ENCODE measurements around the gene VCAN.

The VCAN gene

GRCh38 chr5:83540105-83540504, 68.6 kb downstream of the VCAN start:
- H3K4me3 Mint-ChIP-seq: no peak overlapping the region
- TF ChIP-seq CTCF (IDR thresholded peaks at IDR 0.05; ENCODE audit: unreplicated experiment in 3 of 3): no peak
- H3K4me1 Mint-ChIP-seq: peaks cover 16% of the 10 kb centered on the region
- H3K27me3 Mint-ChIP-seq (ENCODE audit: low read depth): no peaks in the 10 kb centered on the region
- H3K36me3 Mint-ChIP-seq (ENCODE audit: low read depth): peaks cover 87% of the 10 kb centered on the region
- H3K27ac Mint-ChIP-seq: no peak overlapping the region
- peaks cover 14% of the 10 kb centered on the region for H3K9me3 Mint-ChIP-seq

- TF ChIP-seq CTCF (IDR thresholded peaks at IDR 0.05; ENCODE audit: unreplicated experiment in 3 of 3): no peak
- Mint-ChIP-seq H3K9me3 (peaks cover 14% of the 10 kb centered on the region), H3K36me3 (ENCODE audit: low read depth) (peaks cover 86% of the 10 kb centered on the region), H3K4me1 (peaks cover 16% of the 10 kb centered on the region), H3K27ac (no peak overlapping the region), H3K27me3 (ENCODE audit: low read depth) (no peaks in the 10 kb centered on the region), H3K4me3 (no peak overlapping the region)
Measured at GRCh38 chr5:83540783-83541182, 69.2 kb downstream of the VCAN start.

GRCh38 chr5:83542839-83543238, 71.3 kb downstream of the VCAN start:
- Mint-ChIP-seq H3K36me3 (ENCODE audit: low read depth) (peaks cover 86% of the 10 kb centered on the region), H3K4me1 (peaks cover 16% of the 10 kb centered on the region), H3K27ac (peak overlapping the region in 1 of 3 experiments; percentile 7), H3K27me3 (ENCODE audit: low read depth) (no peaks in the 10 kb centered on the region), H3K9me3 (peaks cover 9% of the 10 kb centered on the region), H3K4me3 (no peak overlapping the region)
- TF ChIP-seq CTCF (IDR thresholded peaks at IDR 0.05; ENCODE audit: unreplicated experiment in 3 of 3): no peak

GRCh38 chr5:83543898-83544297, 72.4 kb downstream of the VCAN start:
- Mint-ChIP-seq H3K4me3 (peak overlapping the region in 1 of 3 experiments; percentile 13), H3K27ac (peak overlapping the region; percentile 36 to 61 (median 37)), H3K27me3 (ENCODE audit: low read depth) (no peaks in the 10 kb centered on the region), H3K36me3 (ENCODE audit: low read depth) (peaks cover 86% of the 10 kb centered on the region), H3K9me3 (peaks cover 7% of the 10 kb centered on the region), H3K4me1 (peaks cover 26% of the 10 kb centered on the region)
- TF ChIP-seq CTCF (IDR thresholded peaks at IDR 0.05; ENCODE audit: unreplicated experiment in 3 of 3): no peak

- Mint-ChIP-seq H3K9me3 (no peaks in the 10 kb centered on the region), H3K27ac (peak overlapping the region; percentile 29 to 85 (median 63)), H3K4me1 (peaks cover 29% of the 10 kb centered on the region), H3K36me3 (ENCODE audit: low read depth) (peaks cover 82% of the 10 kb centered on the region), H3K4me3 (no peak overlapping the region), H3K27me3 (ENCODE audit: low read depth) (no peaks in the 10 kb centered on the region)
- no peak for TF ChIP-seq CTCF (IDR thresholded peaks at IDR 0.05; ENCODE audit: unreplicated experiment in 3 of 3)
Measured at GRCh38 chr5:83547161-83547560, 75.6 kb downstream of the VCAN start.

GRCh38 chr5:83547889-83548288, 76.3 kb downstream of the VCAN start:
- Mint-ChIP-seq H3K27ac (peak overlapping the region; percentile 49 to 85 (median 63)), H3K9me3 (no peaks in the 10 kb centered on the region), H3K36me3 (ENCODE audit: low read depth) (peaks cover 82% of the 10 kb centered on the region), H3K4me1 (peaks cover 35% of the 10 kb centered on the region), H3K27me3 (ENCODE audit: low read depth) (no peaks in the 10 kb centered on the region), H3K4me3 (no peak overlapping the region)
- TF ChIP-seq CTCF (IDR thresholded peaks at IDR 0.05; ENCODE audit: unreplicated experiment in 3 of 3): no peak
